ENCODE results near the gene AIM2.

Gene AIM2

DNA sequence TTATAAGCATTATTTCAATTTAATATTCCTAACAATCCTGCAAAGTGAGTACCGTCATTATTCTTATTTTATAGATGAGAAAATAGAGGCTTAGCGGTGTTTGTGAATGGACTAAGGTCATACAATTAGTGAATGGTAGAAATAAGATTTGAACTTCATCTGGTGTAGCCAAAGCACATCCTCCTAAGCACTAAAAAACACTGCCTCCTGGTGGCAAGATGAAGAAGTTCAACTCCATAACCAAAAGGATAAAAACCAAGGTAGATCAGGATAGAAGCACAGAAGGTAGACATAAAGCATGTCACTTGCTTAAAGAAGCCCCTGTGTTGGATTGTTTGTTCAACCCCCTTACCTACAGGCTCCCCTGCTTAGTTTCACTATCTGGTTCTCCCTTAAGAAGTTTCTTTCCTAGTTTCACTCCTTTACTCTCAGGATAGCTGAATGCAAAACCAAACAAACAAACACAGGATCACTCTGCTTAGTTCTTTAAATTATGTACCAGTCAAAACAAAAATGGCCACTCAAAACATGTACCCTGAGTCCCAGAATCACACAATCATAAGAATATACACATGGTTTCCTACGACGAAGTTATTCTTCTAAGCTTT, 12.7 kb upstream of the AIM2 start:
- no peak overlapping the region for H3K27ac ChIP-seq
- TF ChIP-seq, protein P1, sequence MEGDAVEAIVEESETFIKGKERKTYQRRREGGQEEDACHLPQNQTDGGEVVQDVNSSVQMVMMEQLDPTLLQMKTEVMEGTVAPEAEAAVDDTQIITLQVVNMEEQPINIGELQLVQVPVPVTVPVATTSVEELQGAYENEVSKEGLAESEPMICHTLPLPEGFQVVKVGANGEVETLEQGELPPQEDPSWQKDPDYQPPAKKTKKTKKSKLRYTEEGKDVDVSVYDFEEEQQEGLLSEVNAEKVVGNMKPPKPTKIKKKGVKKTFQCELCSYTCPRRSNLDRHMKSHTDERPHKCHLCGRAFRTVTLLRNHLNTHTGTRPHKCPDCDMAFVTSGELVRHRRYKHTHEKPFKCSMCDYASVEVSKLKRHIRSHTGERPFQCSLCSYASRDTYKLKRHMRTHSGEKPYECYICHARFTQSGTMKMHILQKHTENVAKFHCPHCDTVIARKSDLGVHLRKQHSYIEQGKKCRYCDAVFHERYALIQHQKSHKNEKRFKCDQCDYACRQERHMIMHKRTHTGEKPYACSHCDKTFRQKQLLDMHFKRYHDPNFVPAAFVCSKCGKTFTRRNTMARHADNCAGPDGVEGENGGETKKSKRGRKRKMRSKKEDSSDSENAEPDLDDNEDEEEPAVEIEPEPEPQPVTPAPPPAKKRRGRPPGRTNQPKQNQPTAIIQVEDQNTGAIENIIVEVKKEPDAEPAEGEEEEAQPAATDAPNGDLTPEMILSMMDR (IDR thresholded peaks at IDR 0.05) = no peak

GRCh38 chr1:159088546-159089183, 12.1 kb upstream of the AIM2 start:
- no peak overlapping the region for H3K27ac ChIP-seq
- DNase-seq (ENCODE audit: low spot score) = no peak
- TF ChIP-seq, protein P1 (IDR thresholded peaks at IDR 0.05) = no peak
- no peak overlapping the region for H3K4me3 ChIP-seq

More for the DNA sequence above, 12.7 kb upstream of the AIM2 start:
- DNase-seq (ENCODE audit: low spot score) = no peak
- no peak overlapping the region for H3K4me3 ChIP-seq

DNA sequence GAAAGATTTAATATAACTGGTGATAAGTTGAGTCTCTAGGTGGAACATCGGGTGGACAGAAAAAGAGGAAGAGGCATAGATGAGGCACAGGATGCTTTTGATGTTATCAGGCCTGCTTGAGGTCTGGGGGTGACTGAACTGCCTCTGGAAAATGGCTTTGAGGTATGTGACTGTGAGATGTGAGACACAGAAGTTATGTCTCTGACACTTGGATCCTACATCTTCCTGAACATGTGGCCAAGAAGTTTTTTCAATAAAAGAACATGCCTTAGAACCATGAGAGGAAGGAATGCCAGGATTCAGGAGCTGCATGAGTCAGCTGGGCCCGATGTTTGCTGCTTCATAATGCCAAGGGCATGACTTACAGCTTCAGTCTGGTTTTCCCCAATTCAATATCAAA, 11.5 kb upstream of the AIM2 start:
- DNase-seq (ENCODE audit: low spot score) = no peak
- Histone ChIP-seq H3K4me3 (no peak overlapping the region), H3K27ac (no peak overlapping the region)
- TF ChIP-seq, protein P1 (IDR thresholded peaks at IDR 0.05) = no peak

DNA sequence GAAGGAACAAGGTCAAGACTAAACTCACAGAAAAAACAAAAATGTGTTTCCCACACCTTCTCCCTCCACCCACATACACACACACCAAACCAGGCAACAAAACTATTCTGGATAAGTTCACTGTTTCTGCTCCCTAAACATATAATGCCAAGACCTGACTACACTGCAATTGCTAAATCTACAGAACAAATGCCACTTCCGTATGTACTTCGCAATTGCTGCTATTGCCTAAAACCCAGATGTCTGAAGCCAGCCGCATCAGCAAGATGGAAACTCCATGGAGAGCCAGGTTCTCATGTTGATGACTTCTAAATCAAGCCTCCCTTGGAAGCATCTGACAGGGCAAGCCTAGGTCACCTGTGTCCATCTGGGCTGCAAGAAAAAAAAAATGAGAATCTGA, 8.3 kb upstream of the AIM2 start:
- TF ChIP-seq, protein P1 (IDR thresholded peaks at IDR 0.05) = no peak
- Histone ChIP-seq H3K27ac (peak overlapping the region in 1 of 2 donors; percentile 41), H3K4me3 (no peak overlapping the region)
- DNase-seq (ENCODE audit: low spot score) = no peak

GRCh38 chr1:159084152-159084551, 7.6 kb upstream of the AIM2 start:
- TF ChIP-seq, protein P1 (IDR thresholded peaks at IDR 0.05) = no peak
- Histone ChIP-seq H3K4me3 (no peak overlapping the region), H3K27ac (peak overlapping the region in 1 of 2 donors; percentile 41)
- no peak for DNase-seq (ENCODE audit: low spot score)

DNA sequence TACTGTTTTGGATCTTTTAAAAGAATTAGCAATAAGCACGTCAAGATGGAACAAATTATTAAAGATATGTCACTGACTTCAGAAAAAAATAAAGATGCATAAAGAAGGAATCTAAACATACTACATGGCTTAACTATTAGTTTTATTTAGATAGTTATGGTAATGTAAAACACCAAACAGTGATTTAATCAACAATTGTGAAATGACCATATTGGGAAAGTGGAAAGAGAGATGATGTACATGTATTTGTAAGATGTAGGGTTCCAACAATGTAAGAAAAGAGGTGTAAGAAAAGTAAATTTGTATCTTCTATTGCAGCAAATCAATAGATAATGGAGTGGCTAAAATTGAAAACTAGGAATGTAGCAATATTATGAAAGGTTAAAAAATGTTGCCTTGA, 6.4 kb upstream of the AIM2 start:
- no peak for DNase-seq (ENCODE audit: low spot score)
- H3K27ac ChIP-seq = no peak overlapping the region
- TF ChIP-seq, protein P1 (IDR thresholded peaks at IDR 0.05) = no peak
- H3K4me3 ChIP-seq = no peak overlapping the region

GRCh38 chr1:159081626-159082025, 5.1 kb upstream of the AIM2 start:
- TF ChIP-seq, protein P1 (IDR thresholded peaks at IDR 0.05) = no peak
- H3K27ac ChIP-seq = no peak overlapping the region
- H3K4me3 ChIP-seq = no peak overlapping the region
- no peak for DNase-seq (ENCODE audit: low spot score)

All from coronary artery (tissue), 2 donors.